Astrocyte (in vitro differentiated cells and primary cell): ENCODE data around the gene MRPS12.

Source experiments
- EZH2 ChIP-seq: IDR thresholded peaks from 2 replicates; pipeline ENCODE4 v1.6.1; 2012; ENCODE audit warnings: mild to moderate bottlenecking, low read length, inconsistent platforms; ENCODE audit not compliant: insufficient read depth
- TF ChIP-seq, protein P1 (sequence below): IDR thresholded peaks from 2 replicates; pipeline ENCODE4 v1.5.1; 2011; ENCODE audit warnings: low read depth, mild to moderate bottlenecking, inconsistent platforms, low read length, moderate library complexity; ENCODE audit not compliant: insufficient read depth

DNA sequence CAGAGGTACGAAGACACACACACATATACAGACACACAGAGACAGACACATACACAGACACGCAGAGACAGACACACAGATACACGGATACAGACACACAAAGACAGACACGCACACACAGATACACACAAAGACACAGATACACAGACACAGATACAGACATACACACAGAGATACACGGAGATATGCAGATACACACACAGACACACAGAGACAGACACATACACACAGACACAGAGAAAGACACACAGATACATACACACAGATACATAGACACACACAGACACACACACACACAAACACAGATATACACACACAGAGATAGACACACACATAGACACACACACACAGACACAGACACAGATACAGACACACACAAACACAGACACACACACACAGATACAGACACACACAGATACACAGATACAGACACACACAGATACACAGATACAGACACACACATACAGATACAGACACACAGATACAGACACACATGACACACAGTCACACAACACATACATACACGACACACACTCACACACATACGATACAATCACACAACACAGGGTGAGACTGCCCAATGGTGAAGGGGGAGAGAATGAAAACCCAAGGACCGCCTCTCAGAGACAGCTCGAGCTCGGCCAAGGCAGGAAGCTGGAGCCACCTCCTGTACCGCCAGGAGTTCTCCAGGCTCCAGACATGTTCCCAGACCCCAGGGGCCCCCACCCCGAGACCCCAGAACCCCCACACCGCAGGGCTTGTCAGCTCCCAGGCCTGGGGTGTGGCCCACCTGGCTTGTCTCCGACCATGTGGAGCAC is 9.9 kb upstream of the MRPS12 start:
- TF ChIP-seq, protein P1, sequence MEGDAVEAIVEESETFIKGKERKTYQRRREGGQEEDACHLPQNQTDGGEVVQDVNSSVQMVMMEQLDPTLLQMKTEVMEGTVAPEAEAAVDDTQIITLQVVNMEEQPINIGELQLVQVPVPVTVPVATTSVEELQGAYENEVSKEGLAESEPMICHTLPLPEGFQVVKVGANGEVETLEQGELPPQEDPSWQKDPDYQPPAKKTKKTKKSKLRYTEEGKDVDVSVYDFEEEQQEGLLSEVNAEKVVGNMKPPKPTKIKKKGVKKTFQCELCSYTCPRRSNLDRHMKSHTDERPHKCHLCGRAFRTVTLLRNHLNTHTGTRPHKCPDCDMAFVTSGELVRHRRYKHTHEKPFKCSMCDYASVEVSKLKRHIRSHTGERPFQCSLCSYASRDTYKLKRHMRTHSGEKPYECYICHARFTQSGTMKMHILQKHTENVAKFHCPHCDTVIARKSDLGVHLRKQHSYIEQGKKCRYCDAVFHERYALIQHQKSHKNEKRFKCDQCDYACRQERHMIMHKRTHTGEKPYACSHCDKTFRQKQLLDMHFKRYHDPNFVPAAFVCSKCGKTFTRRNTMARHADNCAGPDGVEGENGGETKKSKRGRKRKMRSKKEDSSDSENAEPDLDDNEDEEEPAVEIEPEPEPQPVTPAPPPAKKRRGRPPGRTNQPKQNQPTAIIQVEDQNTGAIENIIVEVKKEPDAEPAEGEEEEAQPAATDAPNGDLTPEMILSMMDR = no peak
- no peak for TF ChIP-seq EZH2
